Measurements from ENCODE around the gene FAP.

- TF ChIP-seq POLR2AphosphoS5 (IDR thresholded peaks at IDR 0.05; ENCODE audit: low read depth, low read length) (no peak), POLR2A (IDR thresholded peaks at IDR 0.05; ENCODE audit: low read depth, low read length) (no peak), TAF1 (IDR thresholded peaks at IDR 0.05; ENCODE audit: low read depth, low read length) (no peak)
These were observed 18.0 kb upstream of the FAP start for GRCh38 chr2:162261032-162261945.
